NB4 (cell line): ENCODE data around the gene UBA7.

Source experiments
- POLR2A ChIP-seq: IDR thresholded peaks from 2 replicates; pipeline ENCODE4 v1.6.1; 2011; ENCODE audit warnings: mild to moderate bottlenecking; ENCODE audit not compliant: insufficient read length; ENCODE audit errors: extremely low read depth
- TF ChIP-seq, protein P1 (sequence below): IDR thresholded peaks from one replicate; pipeline ENCODE4 v1.5.1; 2012; ENCODE audit warnings: low read depth, low read length

DNA sequence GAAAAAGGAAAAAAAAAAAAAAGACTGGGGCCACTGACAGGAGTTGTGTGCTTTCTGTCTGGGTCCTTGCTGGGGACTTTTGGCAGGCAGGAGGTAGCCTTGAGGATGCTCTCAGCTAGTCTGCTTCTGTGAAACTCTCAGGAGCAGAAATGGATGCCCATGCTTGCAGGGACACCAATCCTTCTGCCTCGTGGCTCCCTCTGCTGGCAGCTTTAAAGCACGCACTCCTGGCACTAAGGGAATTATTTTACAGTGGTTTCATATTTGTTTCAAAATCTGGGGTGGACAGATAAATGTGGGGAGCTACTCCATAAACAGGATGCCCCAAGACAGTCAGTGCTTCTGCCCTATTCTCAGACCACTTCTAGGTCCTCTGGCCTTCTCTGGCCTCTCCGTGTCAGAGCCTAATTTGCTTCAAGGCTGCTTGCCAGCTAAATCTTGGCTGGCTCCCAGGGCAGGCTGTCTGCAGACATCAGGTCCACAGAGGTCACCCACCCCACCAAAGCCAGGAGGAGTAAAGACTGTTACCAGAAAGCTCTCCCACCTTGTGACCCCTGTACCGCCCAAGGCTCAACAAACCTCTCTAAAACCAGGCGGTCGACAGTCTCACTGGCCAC, 25.5 kb upstream of the UBA7 start:
- no peak for TF ChIP-seq POLR2A
- TF ChIP-seq, protein P1, sequence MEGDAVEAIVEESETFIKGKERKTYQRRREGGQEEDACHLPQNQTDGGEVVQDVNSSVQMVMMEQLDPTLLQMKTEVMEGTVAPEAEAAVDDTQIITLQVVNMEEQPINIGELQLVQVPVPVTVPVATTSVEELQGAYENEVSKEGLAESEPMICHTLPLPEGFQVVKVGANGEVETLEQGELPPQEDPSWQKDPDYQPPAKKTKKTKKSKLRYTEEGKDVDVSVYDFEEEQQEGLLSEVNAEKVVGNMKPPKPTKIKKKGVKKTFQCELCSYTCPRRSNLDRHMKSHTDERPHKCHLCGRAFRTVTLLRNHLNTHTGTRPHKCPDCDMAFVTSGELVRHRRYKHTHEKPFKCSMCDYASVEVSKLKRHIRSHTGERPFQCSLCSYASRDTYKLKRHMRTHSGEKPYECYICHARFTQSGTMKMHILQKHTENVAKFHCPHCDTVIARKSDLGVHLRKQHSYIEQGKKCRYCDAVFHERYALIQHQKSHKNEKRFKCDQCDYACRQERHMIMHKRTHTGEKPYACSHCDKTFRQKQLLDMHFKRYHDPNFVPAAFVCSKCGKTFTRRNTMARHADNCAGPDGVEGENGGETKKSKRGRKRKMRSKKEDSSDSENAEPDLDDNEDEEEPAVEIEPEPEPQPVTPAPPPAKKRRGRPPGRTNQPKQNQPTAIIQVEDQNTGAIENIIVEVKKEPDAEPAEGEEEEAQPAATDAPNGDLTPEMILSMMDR = peak; percentile 82
